GM10248 (cell line): ENCODE measurements around the gene CYP2B6.
"Not testable (repeated sequence)": the region's sequence is repeated elsewhere in the genome, so short reads cannot be mapped to it uniquely, and the experiment has no call there.

Source experiments
- CTCF ChIA-PET: fragments of 300-600 bp; sonication (Branson Sonifier 250); formaldehyde crosslinking; extraction: SDS; loops from one replicate; lab custom pipeline; 2021; ENCODE audit warnings: antibody characterized with exemption; lab: Yijun Ruan, JAX
- POLR2A ChIA-PET: fragments of 350-650 bp; sonication (Branson Sonifier 250); formaldehyde crosslinking; extraction: SDS; loops from one replicate; lab custom pipeline; 2020; ENCODE audit warnings: antibody characterized with exemption; lab: Yijun Ruan, JAX
- DNase-seq: peaks from one replicate; pipeline ENCODE4 v3.0.0; 2012; ENCODE audit errors: extremely low spot score
- CTCF ChIP-seq: IDR thresholded peaks from 2 replicates; pipeline ENCODE4 v1.5.1; 2012; ENCODE audit warnings: mild to moderate bottlenecking, low read depth; ENCODE audit errors: extremely low read depth, missing control alignments, control extremely low read depth

The CYP2B6 gene

GRCh38 chr19:41039806-41040205, 48.7 kb downstream of the CYP2B6 start:
- ChIA-PET POLR2A (no interaction called here), CTCF (no interaction called here)
- TF ChIP-seq CTCF, result no peak
- DNase-seq, result no peak

- CTCF ChIA-PET, result interaction anchor here (1.5 kb wide), 1 partner anchor 17 kb away, joined by 3 read pairs; no protein-coding TSS in a partner anchor
- POLR2A ChIA-PET, DNase-seq: not testable (repeated sequence)
These were observed 54.0 kb downstream of the CYP2B6 start for GRCh38 chr19:41045095-41045494.

- no peak for TF ChIP-seq CTCF
- ChIA-PET CTCF (no interaction called here), POLR2A (no interaction called here)
- DNase-seq, result no peak
These were observed 59.3 kb downstream of the CYP2B6 start for GRCh38 chr19:41050426-41050825.

DNA sequence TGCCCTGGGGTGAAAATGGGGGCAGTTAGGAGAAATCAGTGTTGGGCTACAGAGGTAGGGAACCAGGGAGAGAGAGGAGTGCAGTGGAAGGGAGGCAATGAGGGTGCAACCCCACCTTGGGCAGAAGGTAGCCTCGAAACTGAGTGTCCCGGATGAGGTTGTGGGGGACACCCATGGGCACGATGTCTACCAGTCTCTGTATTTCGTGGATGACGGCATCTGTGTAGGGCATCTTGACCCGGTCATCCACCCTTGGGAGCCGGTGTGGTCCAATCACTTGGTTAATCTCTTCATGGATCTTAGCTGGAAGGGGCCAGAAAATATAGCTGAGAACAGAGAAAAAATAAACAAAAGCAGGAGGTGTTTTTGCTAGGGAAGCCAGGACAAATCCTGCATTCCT, 61.1 kb downstream of the CYP2B6 start:
- CTCF ChIA-PET, DNase-seq, POLR2A ChIA-PET: not testable (repeated sequence)

- POLR2A ChIA-PET, CTCF ChIA-PET, DNase-seq: not testable (repeated sequence)
These were observed 62.2 kb downstream of the CYP2B6 start for GRCh38 chr19:41053331-41053730.

DNA sequence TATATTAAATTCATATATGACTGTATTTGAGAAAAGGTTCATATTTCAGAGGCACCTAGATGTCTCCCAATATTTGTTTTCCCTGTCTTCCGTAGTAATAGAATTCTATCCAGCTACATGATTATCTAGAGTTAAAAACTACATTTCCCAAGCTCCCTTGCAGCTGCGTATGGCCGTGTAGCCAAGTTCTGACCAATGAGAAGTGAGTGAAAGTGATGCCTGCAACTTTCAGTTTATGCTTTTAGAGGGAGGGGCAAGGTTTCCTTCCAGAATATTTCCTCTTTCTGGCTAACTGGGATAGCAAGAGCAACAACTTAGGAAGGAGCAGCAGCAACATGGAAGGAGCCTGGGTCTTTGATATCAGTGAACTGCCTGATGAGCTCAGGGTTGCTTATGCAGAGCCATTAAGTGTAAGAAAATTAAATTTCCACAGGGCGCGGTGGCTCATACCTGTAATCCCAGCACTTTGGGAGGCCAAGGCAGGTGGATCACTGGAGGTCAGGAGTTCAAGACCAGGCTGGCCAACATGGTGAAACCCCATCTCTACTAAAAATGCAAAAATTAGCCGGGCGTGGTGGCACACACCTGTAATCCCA, 74.0 kb downstream of the CYP2B6 start:
- no peak for DNase-seq
- no peak for TF ChIP-seq CTCF
- ChIA-PET POLR2A (no interaction called here), CTCF (interaction anchor here (1.1 kb wide), 1 partner anchor 58 kb away, joined by 4 read pairs; no protein-coding TSS in a partner anchor)
